Subcutaneous adipose tissue (tissue), 4 donors: Measurements from ENCODE around the gene VLDLR. TPM values are rescaled to one million over a fixed set of nuclear protein-coding genes. Genes with fewer than 3 reads are reported as not detected.

ENCODE experiments used
- CTCF ChIP-seq: fragments of 450-650 bp; IDR thresholded peaks from one replicate; pipeline ENCODE4 v1.5.1; 2016; ENCODE audit warnings: low read depth, mild to moderate bottlenecking, control low read depth, antibody characterized with exemption, moderate library complexity
- total RNA-seq, 4 donors: library from RNA; depleted of rRNA; stranded (reverse); fragments of >200 nt; gene quantifications; one replicate each; pipeline ENCODE4 v1.1.0, GENCODE V29; 2016

The VLDLR gene
- total RNA-seq, 4 donors from 2014 or later, result 8.8 to 16.0 (median 14.2) TPM

DNA sequence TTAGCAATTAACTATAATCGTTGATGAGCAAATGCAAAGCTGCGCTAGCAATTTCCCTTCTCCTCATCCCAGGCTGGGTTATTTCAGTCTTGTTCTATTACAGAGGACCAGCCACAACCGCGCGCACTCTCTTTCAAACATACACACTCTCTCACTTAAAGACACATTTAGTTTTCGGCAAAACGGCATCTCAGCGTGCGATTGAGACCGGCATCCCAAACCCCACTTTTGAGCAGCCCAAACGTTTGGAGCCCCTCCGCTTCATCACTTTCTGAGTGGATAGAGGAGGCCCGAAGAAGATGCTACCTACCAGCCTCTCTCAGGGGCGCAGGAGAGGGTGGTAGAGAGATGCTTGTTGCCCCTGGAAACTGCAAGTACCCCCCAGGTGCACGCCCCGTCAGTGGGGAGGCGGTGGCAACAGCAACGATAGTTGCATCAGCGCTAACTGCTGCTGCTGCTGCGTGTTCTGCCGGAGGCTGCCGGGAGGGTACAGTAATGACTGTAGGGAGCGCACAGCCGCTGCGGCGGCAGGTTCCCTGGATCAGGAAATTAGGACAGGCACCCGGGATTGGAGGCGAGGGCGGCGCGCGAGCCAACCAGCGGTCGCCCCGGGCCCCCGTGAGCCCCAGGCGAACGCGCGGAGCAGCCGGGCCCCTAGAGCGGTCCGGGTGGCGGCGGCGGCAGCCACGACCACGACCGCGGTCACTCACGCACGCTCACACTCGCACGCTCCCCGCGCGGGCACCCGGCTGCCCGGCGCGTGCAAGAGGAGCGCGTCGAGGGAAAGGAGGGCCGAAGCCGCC is 467 bp upstream of the VLDLR start:
- TF ChIP-seq CTCF, result no peak

GRCh38 chr9:2622461-2623287 is 1.1 kb downstream of the VLDLR start:
- no peak for TF ChIP-seq CTCF

DNA sequence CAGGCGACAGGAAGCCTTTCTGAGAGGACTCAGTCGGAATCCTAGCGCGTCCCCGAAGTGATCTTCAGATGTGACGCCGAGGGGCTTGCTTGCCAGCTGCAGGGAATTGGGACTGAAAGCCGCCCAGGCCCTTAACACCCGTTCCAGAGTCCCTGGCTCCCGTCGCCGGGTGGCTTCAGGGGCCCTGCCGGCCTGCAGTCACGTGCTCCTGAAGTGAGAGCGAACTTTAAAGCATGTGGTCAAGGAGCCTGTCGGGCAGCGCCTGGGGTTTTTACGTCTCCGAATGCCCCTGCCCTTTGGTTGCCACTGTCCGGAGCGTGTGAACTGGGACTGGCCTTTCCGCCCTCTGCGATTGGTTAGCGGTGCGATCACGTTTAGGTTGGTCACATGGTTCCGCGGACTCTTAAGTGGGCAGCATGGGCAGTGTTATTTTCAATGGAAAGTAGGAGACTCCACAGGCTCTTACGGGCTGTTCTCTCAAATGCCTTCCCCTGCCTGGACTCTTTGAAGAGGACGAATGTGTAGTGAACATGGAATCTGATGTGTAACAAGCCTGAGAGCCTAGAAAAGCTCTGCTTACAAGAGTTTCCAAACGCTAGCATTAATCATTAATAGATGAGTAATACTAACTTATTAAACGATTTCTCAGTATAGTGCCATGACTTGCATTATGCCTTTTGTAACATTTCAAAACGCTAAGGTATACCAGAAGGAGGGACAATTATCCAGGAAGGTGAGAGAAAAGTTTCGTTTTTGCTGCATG is 1.9 kb downstream of the VLDLR start:
- TF ChIP-seq CTCF, result no peak

DNA sequence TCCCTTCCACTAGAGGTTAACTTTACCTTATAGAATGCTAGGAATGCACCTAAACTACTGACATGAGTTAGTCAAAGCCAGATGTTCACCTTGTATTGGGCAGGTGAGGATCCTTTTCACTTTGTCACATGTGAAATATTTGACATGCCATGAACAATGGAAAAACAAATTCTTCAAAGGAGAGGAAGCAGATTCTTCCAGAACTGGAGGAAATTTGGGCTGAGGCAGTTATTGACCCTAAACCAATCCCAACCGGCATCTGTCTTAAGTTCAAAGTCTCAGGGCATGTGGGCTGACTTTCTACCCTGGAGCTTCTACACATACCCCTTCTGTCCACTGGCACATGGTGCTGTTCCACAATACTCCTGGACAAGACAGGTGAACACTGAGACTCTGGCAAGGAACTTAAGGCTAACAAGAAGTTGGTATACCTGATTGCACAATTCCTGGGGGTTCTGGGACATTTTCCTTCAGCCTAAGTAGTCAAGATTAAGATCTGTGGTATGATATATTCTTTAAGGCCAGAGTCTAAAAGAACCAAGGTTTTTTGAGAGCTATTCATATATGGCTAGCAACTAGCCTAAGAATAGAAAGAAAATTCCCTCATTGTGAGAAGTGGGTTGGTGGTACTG is 2.6 kb downstream of the VLDLR start:
- no peak for TF ChIP-seq CTCF

GRCh38 chr9:2625427-2625826 is 3.8 kb downstream of the VLDLR start:
- TF ChIP-seq CTCF, result no peak

- TF ChIP-seq CTCF, result no peak
Observed at GRCh38 chr9:2628919-2629318, 7.3 kb downstream of the VLDLR start.
